HEK293 (cell line): ENCODE results near the gene LALBA.

ENCODE experiments used
- CTCF ChIA-PET: fragments of 350-600 bp; formaldehyde crosslinking; extraction: SDS; loops from one replicate; lab custom pipeline; 2021; ENCODE audit warnings: antibody characterized with exemption; lab: Yijun Ruan, JAX
- POLR2A ChIA-PET: fragments of 300-600 bp; formaldehyde crosslinking; extraction: SDS; loops from one replicate; lab custom pipeline; 2020; ENCODE audit warnings: antibody characterized with exemption, inconsistent platforms; lab: Yijun Ruan, JAX
- H3K27ac ChIP-seq: fragments of 200-500 bp; sonication (Bioruptor generic); 2 replicates; pipeline ENCODE4 v1.5.1; 2014; ENCODE audit warnings: low read depth, low read length, control low read depth, inconsistent platforms; ENCODE audit errors: extremely low read depth
- H3K36me3 ChIP-seq, 2 experiments: fragments of 200-500 bp in 1 of 2; sonication (Bioruptor generic) in 1 of 2; 1 replicate in 1 of 2; 2 replicates in 1 of 2; pipeline ENCODE4 v1.5.1; 2014 to 2017; ENCODE audit warnings: inconsistent platforms in 2 of 2, low read length in 2 of 2; ENCODE audit not compliant: control insufficient read depth in 2 of 2, insufficient read depth in 1 of 2
- H3K4me1 ChIP-seq: fragments of 200-500 bp; sonication (Bioruptor generic); 2 replicates; pipeline ENCODE4 v1.5.1; 2014; ENCODE audit warnings: mild to moderate bottlenecking, low read length, inconsistent platforms; ENCODE audit not compliant: control insufficient read depth, insufficient read depth
- H3K4me3 ChIP-seq: 2 replicates; pipeline ENCODE4 v1.5.1; 2011; ENCODE audit warnings: low read depth, mild to moderate bottlenecking, control low read depth, low read length, moderate library complexity
- H3K9me3 ChIP-seq: fragments of 200-500 bp; sonication (Bioruptor generic); 2 replicates; pipeline ENCODE4 v1.5.1; 2014; ENCODE audit warnings: low read depth, low read length, inconsistent platforms; ENCODE audit not compliant: control insufficient read depth, insufficient read depth
- EGR2 ChIP-seq: fragments of 450-650 bp; formaldehyde crosslinking; IDR thresholded peaks from 2 replicates; pipeline ENCODE4 v1.5.1; 2016; ENCODE audit warnings: low read depth, missing biosample characterization, missing genetic modification characterization
- ELK4 ChIP-seq: IDR thresholded peaks from 2 replicates; pipeline ENCODE4 v1.6.1; 2011; ENCODE audit warnings: mild to moderate bottlenecking, low read depth, low read length, borderline replicate concordance
- KLF8 ChIP-seq: fragments of 450-650 bp; formaldehyde crosslinking; IDR thresholded peaks from 2 replicates; pipeline ENCODE4 v1.5.1; 2016; ENCODE audit warnings: missing biosample characterization, missing genetic modification characterization
- SCRT2 ChIP-seq: fragments of 450-650 bp; formaldehyde crosslinking; IDR thresholded peaks from 2 replicates; pipeline ENCODE4 v1.5.1; 2016; ENCODE audit warnings: missing biosample characterization, missing genetic modification characterization
- TCF7L2 ChIP-seq: IDR thresholded peaks from 2 replicates; pipeline ENCODE4 v1.6.1; 2011; ENCODE audit warnings: low read depth, mild to moderate bottlenecking, inconsistent platforms, low read length, moderate library complexity, borderline replicate concordance
- YY2 ChIP-seq: fragments of 450-650 bp; formaldehyde crosslinking; IDR thresholded peaks from 2 replicates; pipeline ENCODE4 v1.5.1; 2016; ENCODE audit warnings: missing biosample characterization, missing genetic modification characterization
- ZBTB49 ChIP-seq: fragments of 450-650 bp; formaldehyde crosslinking; IDR thresholded peaks from 2 replicates; pipeline ENCODE4 v1.5.1; 2016; ENCODE audit warnings: missing biosample characterization, missing genetic modification characterization, low read depth
- ZNF214 ChIP-seq: fragments of 450-650 bp; formaldehyde crosslinking; IDR thresholded peaks from 2 replicates; pipeline ENCODE4 v1.5.1; 2017; ENCODE audit warnings: missing biosample characterization, mild to moderate bottlenecking, missing genetic modification characterization, borderline replicate concordance
- ZNF239 ChIP-seq: fragments of 450-650 bp; formaldehyde crosslinking; IDR thresholded peaks from 2 replicates; pipeline ENCODE4 v1.5.1; 2016; ENCODE audit warnings: missing biosample characterization, missing genetic modification characterization
- ZNF311 ChIP-seq: fragments of 450-650 bp; formaldehyde crosslinking; IDR thresholded peaks from 2 replicates; pipeline ENCODE4 v1.5.1; 2017; ENCODE audit warnings: missing biosample characterization, missing genetic modification characterization, borderline replicate concordance
- ZNF398 ChIP-seq: fragments of 450-650 bp; formaldehyde crosslinking; IDR thresholded peaks from 2 replicates; pipeline ENCODE4 v1.5.1; 2017; ENCODE audit warnings: missing biosample characterization, missing genetic modification characterization
- ZNF449 ChIP-seq: fragments of 450-650 bp; formaldehyde crosslinking; IDR thresholded peaks from 2 replicates; pipeline ENCODE4 v1.5.1; 2017; ENCODE audit warnings: missing biosample characterization, mild to moderate bottlenecking, missing genetic modification characterization, moderate library complexity
- ZNF518A ChIP-seq: fragments of 450-650 bp; formaldehyde crosslinking; conservative IDR thresholded peaks from 2 replicates; pipeline ENCODE4 v1.5.1; 2016; ENCODE audit warnings: low read depth, missing biosample characterization, missing genetic modification characterization
- ZNF555 ChIP-seq: fragments of 450-650 bp; formaldehyde crosslinking; conservative IDR thresholded peaks from 2 replicates; pipeline ENCODE4 v1.5.1; 2017; ENCODE audit warnings: missing biosample characterization, mild to moderate bottlenecking, missing genetic modification characterization, inconsistent platforms
- ZNF558 ChIP-seq: fragments of 450-650 bp; formaldehyde crosslinking; IDR thresholded peaks from 2 replicates; pipeline ENCODE4 v1.5.1; 2016; ENCODE audit warnings: missing biosample characterization, missing genetic modification characterization
- ZNF600 ChIP-seq: fragments of 450-650 bp; formaldehyde crosslinking; IDR thresholded peaks from 2 replicates; pipeline ENCODE4 v1.5.1; 2016; ENCODE audit warnings: missing biosample characterization, missing genetic modification characterization
- ZNF626 ChIP-seq: fragments of 450-650 bp; sonication (Bioruptor Pico); formaldehyde crosslinking; IDR thresholded peaks from 2 replicates; pipeline ENCODE4 v1.5.1; 2018; ENCODE audit warnings: missing biosample characterization, missing genetic modification characterization, inconsistent platforms
- ZNF791 ChIP-seq: fragments of 450-650 bp; formaldehyde crosslinking; IDR thresholded peaks from 2 replicates; pipeline ENCODE4 v1.5.1; 2016; ENCODE audit warnings: missing biosample characterization, missing genetic modification characterization
- ZSCAN23 ChIP-seq: fragments of 450-650 bp; formaldehyde crosslinking; IDR thresholded peaks from 2 replicates; pipeline ENCODE4 v1.5.1; 2016; ENCODE audit warnings: missing biosample characterization, missing genetic modification characterization
- ZSCAN4 ChIP-seq: fragments of 450-650 bp; formaldehyde crosslinking; IDR thresholded peaks from 2 replicates; pipeline ENCODE4 v1.5.1; 2017; ENCODE audit warnings: missing biosample characterization, missing genetic modification characterization

LALBA gene

GRCh38 chr12:48527891-48528670, 41.8 kb downstream of the LALBA start:
- TF ChIP-seq ZNF239 (tag by site-specific recombination) (no peak), ZNF791 (tag by site-specific recombination) (no peak), ZNF449 (no peak), ZNF214 (tag by site-specific recombination) (no peak), ZNF555 (tag by site-specific recombination) (no peak), TCF7L2 (no peak), ZSCAN4 (tag by site-specific recombination) (no peak), ZNF398 (tag by site-specific recombination) (no peak), ZNF626 (no peak), ZNF518A (no peak), ZNF558 (tag by site-specific recombination) (no peak), SCRT2 (tag by site-specific recombination) (no peak), EGR2 (no peak), ZNF311 (tag by site-specific recombination) (no peak), ZNF600 (tag by site-specific recombination) (no peak), KLF8 (no peak), YY2 (tag by site-specific recombination) (no peak), ZSCAN23 (tag by site-specific recombination) (no peak), ELK4 (no peak), ZBTB49 (tag by site-specific recombination) (no peak)
- H3K27ac ChIP-seq, result no peak overlapping the region
- H3K36me3 ChIP-seq, result no peaks in the 10 kb centered on the region
- ChIA-PET POLR2A (no interaction called here), CTCF (interaction anchor here (0.6 to 3.9 kb wide), 6 partner anchors 14 to 917 kb away, joined by 3 to 13 read pairs (median 4); no protein-coding TSS in a partner anchor)
- H3K9me3 ChIP-seq, result no peaks in the 10 kb centered on the region
- no peaks in the 10 kb centered on the region for H3K4me1 ChIP-seq
- no peak overlapping the region for H3K4me3 ChIP-seq
